Activated T-cell treated with anti-CD3 and anti-CD28 coated beads for 4 hours (primary cell): Measurements from ENCODE around the gene ITGA1.
A peak's percentile ranks its signal among the peaks of the same experiment; 100 is the strongest.
"Not testable (repeated sequence)": the region's sequence is repeated elsewhere in the genome, so short reads cannot be mapped to it uniquely, and the experiment has no call there.

ENCODE experiments used
- DNase-seq: peaks from one replicate; pipeline ENCODE4 v3.0.0-alpha.2; 2020

The ITGA1 gene

GRCh38 chr5:52909192-52909591, 121.5 kb downstream of the ITGA1 start:
- no peak for DNase-seq

- no peak for DNase-seq
Measured at GRCh38 chr5:52910071-52910470, 122.4 kb downstream of the ITGA1 start.

- peak; percentile 36 for DNase-seq
Measured at GRCh38 chr5:52915176-52915875, 127.6 kb downstream of the ITGA1 start.

GRCh38 chr5:52920929-52921328, 133.2 kb downstream of the ITGA1 start:
- DNase-seq, result no peak

- no peak for DNase-seq
Measured at GRCh38 chr5:52922384-52922783, 134.7 kb downstream of the ITGA1 start.

GRCh38 chr5:52924456-52924855, 136.7 kb downstream of the ITGA1 start:
- DNase-seq, result no peak

- no peak for DNase-seq
Measured at GRCh38 chr5:52925001-52925400, 137.3 kb downstream of the ITGA1 start.

- no peak for DNase-seq
Measured at GRCh38 chr5:52928689-52929088, 141.0 kb downstream of the ITGA1 start.

- no peak for DNase-seq
Measured at GRCh38 chr5:52938226-52938625, 150.5 kb downstream of the ITGA1 start.

- no peak for DNase-seq
Measured at GRCh38 chr5:52943285-52943684, 155.6 kb downstream of the ITGA1 start.

- no peak for DNase-seq
Measured at GRCh38 chr5:52943808-52944207, 156.1 kb downstream of the ITGA1 start.

GRCh38 chr5:52945040-52945439, 157.3 kb downstream of the ITGA1 start:
- DNase-seq, result no peak

- DNase-seq, result no peak
Measured at GRCh38 chr5:52947208-52947607, 159.5 kb downstream of the ITGA1 start.

- no peak for DNase-seq
Measured at GRCh38 chr5:52947851-52948250, 160.1 kb downstream of the ITGA1 start.

- peak; percentile 22 for DNase-seq
Measured at GRCh38 chr5:52948418-52949076, 160.8 kb downstream of the ITGA1 start.

GRCh38 chr5:52950686-52951085, 163.0 kb downstream of the ITGA1 start:
- no peak for DNase-seq

- DNase-seq, result no peak
Measured at GRCh38 chr5:52952483-52952882, 164.8 kb downstream of the ITGA1 start.

- DNase-seq, result no peak
Measured at GRCh38 chr5:52956014-52956413, 168.3 kb downstream of the ITGA1 start.

GRCh38 chr5:52956915-52957747, 169.4 kb downstream of the ITGA1 start:
- no peak for DNase-seq

GRCh38 chr5:52961274-52961681, 173.6 kb downstream of the ITGA1 start:
- no peak for DNase-seq

GRCh38 chr5:52963636-52964035, 175.9 kb downstream of the ITGA1 start:
- no peak for DNase-seq

GRCh38 chr5:52964138-52964537, 176.4 kb downstream of the ITGA1 start:
- no peak for DNase-seq

GRCh38 chr5:52976157-52976556, 188.4 kb downstream of the ITGA1 start:
- DNase-seq, result not testable (repeated sequence)
